GM21737 (cell line): ENCODE data around the gene C8A.

ENCODE experiments used
- ATAC-seq: cut with Tn5 transposase; IDR thresholded peaks from one replicate; pipeline ENCODE4 v1.9.1; 2021; ENCODE audit warnings: mild to moderate bottlenecking, moderate library complexity; ENCODE audit not compliant: unreplicated experiment

The C8A gene

GRCh38 chr1:56965191-56965590 lies 110.6 kb downstream of the C8A start:
- ATAC-seq = no peak

GRCh38 chr1:56965916-56966697 lies 111.5 kb downstream of the C8A start, which contains the start of gene C8B:
C8B (minus strand) TSS chr1:56966015; CDS start chr1:56965948, 67 bp downstream.
- no peak for ATAC-seq

- ATAC-seq = no peak
Measured at GRCh38 chr1:56966698-56966999, 112.1 kb downstream of the C8A start.

DNA sequence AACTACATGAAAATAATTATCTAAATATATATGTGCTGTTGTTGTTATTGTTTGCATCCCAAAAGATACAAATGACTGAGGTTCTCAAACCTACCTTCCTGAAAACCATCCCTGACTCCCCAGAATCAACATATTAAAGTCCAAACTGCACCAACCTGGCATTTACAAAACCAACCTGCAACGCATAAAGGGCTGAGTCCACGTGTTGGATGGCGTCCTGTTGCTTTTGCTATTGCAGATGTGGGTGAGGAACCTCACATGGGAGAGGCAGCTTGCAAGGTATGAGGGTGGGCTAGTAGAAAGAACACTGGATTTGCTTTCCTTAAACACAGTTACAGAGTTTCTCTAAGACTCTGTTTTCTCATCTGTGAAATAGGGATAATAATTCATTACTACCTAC lies 112.8 kb downstream of the C8A start:
- ATAC-seq = no peak
